Left ventricle myocardium inferior (tissue), 1 donor: Measurements from ENCODE around the gene DMGDH. TPM values are rescaled to one million over a fixed set of nuclear protein-coding genes. Genes with fewer than 3 reads are reported as not detected.

Experiments
- DNase-seq: peaks from one replicate; pipeline ENCODE4 v3.0.0-alpha.2; 2020
- H3K27ac ChIP-seq: fragments of 200-600 bp; replicated peaks from 2 replicates; pipeline ENCODE4 v1.8.0; 2021
- H3K27me3 ChIP-seq: fragments of 200-600 bp; 2 replicates; pipeline ENCODE4 v1.8.0; 2021; ENCODE audit warnings: low read depth
- H3K36me3 ChIP-seq: fragments of 200-600 bp; 2 replicates; pipeline ENCODE4 v1.8.0; 2021
- H3K4me1 ChIP-seq: fragments of 200-600 bp; 2 replicates; pipeline ENCODE4 v1.8.0; 2021
- H3K4me3 ChIP-seq: fragments of 200-600 bp; 2 replicates; pipeline ENCODE4 v1.8.0; 2021; ENCODE audit warnings: mild to moderate bottlenecking, moderate library complexity
- H3K9me3 ChIP-seq: fragments of 200-600 bp; replicated peaks from 2 replicates; pipeline ENCODE4 v1.8.0; 2021
- CTCF ChIP-seq: fragments of 200-600 bp; IDR thresholded peaks from 2 replicates; pipeline ENCODE4 v1.8.0; 2021; ENCODE audit warnings: antibody characterized with exemption, mild to moderate bottlenecking, borderline replicate concordance
- intact Hi-C: fragments of 100-400 bp; cut with micrococcal nuclease; formaldehyde crosslinking; loops from one replicate; pipeline ENCODE4 v1.11.0; 2022
- total RNA-seq: library from RNA; stranded (reverse); fragmentation: NEBNext Ultra II Directional; extraction: Animal tissue kit (Norgen Biotek cat#: 25700); gene quantifications from one replicate; pipeline ENCODE4 v1.2.1, GENCODE V29; 2021
- donor health status: DM: no; HTN: yes; CAD: no; lungs with severe emphysema.

DMGDH gene
- total RNA-seq, 1 donor from 2014 or later, result 2.4 TPM

DNA sequence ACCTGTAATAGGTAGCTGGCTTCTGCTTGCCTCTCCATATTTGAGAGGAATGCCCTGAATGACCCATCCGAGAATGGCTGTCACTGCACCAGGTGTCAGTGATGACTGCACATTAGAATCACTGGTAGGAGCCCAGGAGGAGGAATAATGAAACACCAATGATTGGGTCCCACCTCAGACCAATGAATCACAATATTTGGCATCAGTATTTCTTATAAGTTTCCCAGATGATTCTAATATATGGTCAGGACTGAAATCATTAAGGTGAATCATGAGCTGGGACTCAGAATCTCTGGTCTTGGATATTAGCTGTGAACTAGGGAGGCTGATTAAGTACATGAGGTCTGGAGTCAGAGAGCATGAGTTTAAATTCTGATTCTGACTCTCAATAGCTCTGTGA, 107.7 kb downstream of the DMGDH start:
- Histone ChIP-seq H3K4me1 (no peaks in the 10 kb centered on the region), H3K9me3 (no peaks in the 10 kb centered on the region), H3K4me3 (no peak overlapping the region), H3K27me3 (no peaks in the 10 kb centered on the region), H3K36me3 (peaks cover 8% of the 10 kb centered on the region), H3K27ac (no peak overlapping the region)
- TF ChIP-seq CTCF, result no peak
- DNase-seq, result no peak
- intact Hi-C loops, result loop anchor here (10.0 kb wide), 1 partner anchor 497 kb away; no protein-coding TSS in a partner anchor

DNA sequence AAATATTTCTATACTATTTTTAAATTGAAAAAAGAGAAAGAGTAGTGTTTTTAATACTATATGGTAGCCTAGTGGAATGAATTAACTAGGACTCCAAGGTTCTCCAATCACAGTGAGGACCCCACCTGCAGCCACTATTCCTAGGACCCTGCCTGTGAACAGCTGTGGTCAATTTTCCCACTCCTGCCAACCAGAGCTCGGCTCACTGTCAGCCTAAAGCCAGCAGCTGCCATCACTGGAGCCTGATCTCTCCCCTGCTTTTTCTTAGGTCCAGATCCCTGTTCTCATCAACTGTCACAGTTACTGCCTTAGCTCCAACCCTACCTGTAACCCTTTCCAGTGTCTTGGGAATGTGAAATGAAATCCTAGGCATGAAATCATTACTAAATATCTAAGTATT, 109.7 kb downstream of the DMGDH start:
- peaks cover 8% of the 10 kb centered on the region for H3K36me3 ChIP-seq
- no peaks in the 10 kb centered on the region for H3K4me1 ChIP-seq
- no peak for TF ChIP-seq CTCF
- intact Hi-C loops, result loop anchor here (10.0 kb wide), 1 partner anchor 495 kb away; no protein-coding TSS in a partner anchor
- H3K9me3 ChIP-seq, result no peaks in the 10 kb centered on the region
- DNase-seq, result no peak
- no peak overlapping the region for H3K27ac ChIP-seq
- no peak overlapping the region for H3K4me3 ChIP-seq
- no peaks in the 10 kb centered on the region for H3K27me3 ChIP-seq

DNA sequence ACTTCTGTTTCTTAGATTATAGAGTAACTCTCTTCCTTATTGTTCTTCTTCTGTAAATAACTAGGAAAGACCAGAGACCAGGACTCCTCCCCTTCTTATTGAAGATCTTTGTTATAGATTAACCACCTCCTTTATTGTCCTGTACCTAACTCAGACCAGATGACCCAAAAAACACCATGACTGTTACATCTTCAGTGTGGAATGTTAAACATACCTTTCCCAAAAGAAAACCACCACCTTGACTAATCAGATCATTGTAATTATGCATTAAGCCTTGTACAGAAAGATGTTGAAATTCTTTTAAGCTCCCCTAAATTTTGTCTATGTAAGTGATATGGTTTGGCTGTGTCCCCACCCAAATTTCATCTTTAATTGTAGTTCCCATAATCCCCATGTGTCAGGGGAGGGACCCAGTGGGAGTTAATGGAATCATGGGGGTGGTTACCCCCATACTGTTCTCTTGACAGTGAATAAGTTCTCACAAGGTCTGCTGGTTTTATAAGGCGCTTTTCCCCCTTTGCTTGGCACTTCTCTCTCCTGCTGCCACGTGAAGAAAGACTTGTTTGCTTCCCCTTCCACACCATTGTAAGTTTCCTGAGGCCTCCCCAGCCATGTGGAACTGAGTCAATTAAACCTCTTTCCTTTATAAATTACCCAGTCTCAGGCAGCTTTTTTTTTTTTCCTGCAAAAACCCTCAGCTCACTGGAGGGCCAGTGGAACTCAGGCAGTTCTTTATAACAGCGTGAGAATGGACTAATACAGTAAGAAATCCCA, 110.6 kb downstream of the DMGDH start:
- intact Hi-C loops, result no loop called here
- DNase-seq, result no peak
- no peak for TF ChIP-seq CTCF

DNA sequence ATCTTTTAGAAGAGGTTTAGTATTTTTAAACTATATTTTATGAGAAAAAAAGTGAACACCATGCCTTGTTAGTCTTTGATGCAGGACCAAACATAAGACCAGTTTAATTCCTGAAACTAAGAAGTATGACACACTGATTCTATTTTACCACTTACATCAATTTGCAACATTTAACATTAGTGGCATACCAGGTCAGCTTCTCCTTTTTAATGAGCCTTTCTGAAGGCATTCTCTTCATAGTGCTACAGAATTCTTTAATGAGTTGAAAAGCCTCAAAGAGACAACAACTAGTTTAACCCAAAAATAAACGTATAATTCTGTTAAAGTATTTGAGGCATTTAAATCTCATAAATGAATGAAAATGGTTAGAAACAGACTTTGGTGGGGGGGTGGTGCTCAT, 112.6 kb downstream of the DMGDH start:
- TF ChIP-seq CTCF, result no peak
- DNase-seq, result no peak
- H3K27me3 ChIP-seq, result no peaks in the 10 kb centered on the region
- H3K9me3 ChIP-seq, result no peaks in the 10 kb centered on the region
- intact Hi-C loops, result no loop called here
- H3K27ac ChIP-seq, result no peak overlapping the region
- H3K36me3 ChIP-seq, result no peaks in the 10 kb centered on the region
- no peak overlapping the region for H3K4me3 ChIP-seq
- H3K4me1 ChIP-seq, result no peaks in the 10 kb centered on the region

More for the DNA sequence above, 110.6 kb downstream of the DMGDH start:
- Histone ChIP-seq H3K9me3 (no peaks in the 10 kb centered on the region), H3K27ac (no peak overlapping the region), H3K4me1 (no peaks in the 10 kb centered on the region), H3K4me3 (no peak overlapping the region), H3K27me3 (no peaks in the 10 kb centered on the region), H3K36me3 (peaks cover 8% of the 10 kb centered on the region)

DNA sequence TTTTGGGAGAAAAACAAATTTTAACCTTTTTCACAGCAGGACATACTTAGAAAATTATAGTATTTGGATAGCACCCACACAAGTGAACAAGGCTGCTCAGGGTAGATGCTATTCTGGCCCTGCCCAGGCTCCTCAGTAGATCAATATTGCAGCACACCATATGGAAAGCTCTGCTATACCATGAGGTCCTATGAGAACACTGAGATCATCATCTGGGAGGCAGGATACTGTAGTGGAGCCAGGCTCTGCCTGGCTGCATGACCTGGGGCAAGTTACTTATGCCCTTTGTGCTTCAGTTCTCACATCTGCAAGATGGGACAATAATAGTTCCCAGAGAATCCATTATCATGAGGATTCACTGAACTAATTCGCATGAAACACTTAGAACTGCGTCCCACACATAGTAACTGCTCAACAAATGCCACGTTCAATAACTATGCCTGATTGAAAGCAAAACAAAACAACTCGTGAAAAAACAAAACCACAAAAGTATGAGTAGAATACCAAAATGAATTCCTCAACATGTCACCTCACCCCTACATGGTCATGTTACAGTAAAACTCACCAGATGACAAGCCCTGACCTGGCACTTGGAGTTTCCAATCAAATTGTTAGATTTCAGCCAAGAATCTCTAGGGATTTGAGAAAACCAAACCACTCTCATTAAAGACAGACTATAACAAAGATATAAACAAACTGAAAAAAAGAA, 116.2 kb downstream of the DMGDH start:
- intact Hi-C loops, result no loop called here
- Histone ChIP-seq H3K27ac (no peak overlapping the region), H3K9me3 (no peaks in the 10 kb centered on the region), H3K4me1 (no peaks in the 10 kb centered on the region), H3K4me3 (no peak overlapping the region), H3K36me3 (no peaks in the 10 kb centered on the region), H3K27me3 (no peaks in the 10 kb centered on the region)
- DNase-seq, result no peak
- TF ChIP-seq CTCF, result no peak

Other genes starting within 250 kb of the DMGDH start
- gene ARSB, start 84.4 kb downstream of the DMGDH start, total RNA-seq, result 14.3 TPM
- 7.9 TPM for gene BHMT2, start 93 bp upstream of the DMGDH start, total RNA-seq
- not detected for gene BHMT, start 42.1 kb upstream of the DMGDH start, total RNA-seq
- 11.8 TPM for gene JMY, start 166.5 kb upstream of the DMGDH start, total RNA-seq